ENCODE results near the gene DNAH10.
A peak's percentile ranks its signal among the peaks of the same experiment; 100 is the strongest.

DNAH10 gene

GRCh38 chr12:123933214-123933613 lies 171.1 kb downstream of the DNAH10 start:
- H3K4me1 Mint-ChIP-seq = peaks cover 48% of the 10 kb centered on the region
- no peaks in the 10 kb centered on the region for H3K9me3 Mint-ChIP-seq
- peaks cover 1% of the 10 kb centered on the region for H3K36me3 Mint-ChIP-seq (ENCODE audit: insufficient read depth)
- no peak for ATAC-seq (replicated peaks; ENCODE audit: extremely low read depth, poor library complexity, severe bottlenecking)
- H3K27ac Mint-ChIP-seq (ENCODE audit: low read depth) = no peak overlapping the region
- H3K27me3 Mint-ChIP-seq = no peaks in the 10 kb centered on the region
- H3K4me3 Mint-ChIP-seq = no peak overlapping the region
- DNase-seq (ENCODE audit: low spot score in 2 of 2) = no peak

GRCh38 chr12:123934016-123934620 lies 172.0 kb downstream of the DNAH10 start:
- DNase-seq (ENCODE audit: low spot score in 2 of 2) = no peak

GRCh38 chr12:123934829-123935228 lies 172.7 kb downstream of the DNAH10 start:
- H3K4me3 Mint-ChIP-seq = no peak overlapping the region
- no peak for DNase-seq (ENCODE audit: low spot score in 2 of 2)

More at GRCh38 chr12:123934016-123934620, 172.0 kb downstream of the DNAH10 start:
- Mint-ChIP-seq H3K4me1 (peaks cover 57% of the 10 kb centered on the region), H3K9me3 (no peaks in the 10 kb centered on the region), H3K27me3 (no peaks in the 10 kb centered on the region), H3K36me3 (ENCODE audit: insufficient read depth) (peaks cover 3% of the 10 kb centered on the region), H3K4me3 (no peak overlapping the region), H3K27ac (ENCODE audit: low read depth) (peak overlapping the region; percentile 64)
- no peak for ATAC-seq (replicated peaks; ENCODE audit: extremely low read depth, poor library complexity, severe bottlenecking)

GRCh38 chr12:123935956-123936355 lies 173.9 kb downstream of the DNAH10 start:
- DNase-seq (ENCODE audit: low spot score in 2 of 2) (no peak), ATAC-seq (replicated peaks; ENCODE audit: extremely low read depth, poor library complexity, severe bottlenecking) (no peak)
- Mint-ChIP-seq H3K36me3 (ENCODE audit: insufficient read depth) (peaks cover 3% of the 10 kb centered on the region), H3K9me3 (no peaks in the 10 kb centered on the region), H3K4me3 (peak overlapping the region; percentile 45), H3K27me3 (no peaks in the 10 kb centered on the region), H3K4me1 (peaks cover 59% of the 10 kb centered on the region), H3K27ac (ENCODE audit: low read depth) (peak overlapping the region; percentile 87)

More at GRCh38 chr12:123934829-123935228, 172.7 kb downstream of the DNAH10 start:
- no peaks in the 10 kb centered on the region for H3K9me3 Mint-ChIP-seq
- peaks cover 3% of the 10 kb centered on the region for H3K36me3 Mint-ChIP-seq (ENCODE audit: insufficient read depth)
- peak overlapping the region; percentile 64 for H3K27ac Mint-ChIP-seq (ENCODE audit: low read depth)
- peak; percentile 12 for ATAC-seq (replicated peaks; ENCODE audit: extremely low read depth, poor library complexity, severe bottlenecking)
- no peaks in the 10 kb centered on the region for H3K27me3 Mint-ChIP-seq
- H3K4me1 Mint-ChIP-seq = peaks cover 59% of the 10 kb centered on the region

- Mint-ChIP-seq H3K4me1 (peaks cover 57% of the 10 kb centered on the region), H3K27ac (ENCODE audit: low read depth) (peak overlapping the region; percentile 87), H3K4me3 (peak overlapping the region; percentile 45), H3K36me3 (ENCODE audit: insufficient read depth) (peaks cover 3% of the 10 kb centered on the region), H3K27me3 (no peaks in the 10 kb centered on the region), H3K9me3 (no peaks in the 10 kb centered on the region)
- no peak for DNase-seq (ENCODE audit: low spot score in 2 of 2)
- ATAC-seq (replicated peaks; ENCODE audit: extremely low read depth, poor library complexity, severe bottlenecking) = no peak
These were observed 174.4 kb downstream of the DNAH10 start for GRCh38 chr12:123936471-123936870.

GRCh38 chr12:123936956-123937706 lies 175.0 kb downstream of the DNAH10 start:
- no peaks in the 10 kb centered on the region for H3K9me3 Mint-ChIP-seq
- H3K4me1 Mint-ChIP-seq = peaks cover 51% of the 10 kb centered on the region
- H3K27me3 Mint-ChIP-seq = no peaks in the 10 kb centered on the region
- H3K27ac Mint-ChIP-seq (ENCODE audit: low read depth) = peak overlapping the region; percentile 90
- ATAC-seq (replicated peaks; ENCODE audit: extremely low read depth, poor library complexity, severe bottlenecking) (no peak), DNase-seq (ENCODE audit: low spot score in 2 of 2) (no peak)
- H3K36me3 Mint-ChIP-seq (ENCODE audit: insufficient read depth) = peaks cover 3% of the 10 kb centered on the region
- peak overlapping the region; percentile 70 for H3K4me3 Mint-ChIP-seq

- Mint-ChIP-seq H3K4me1 (peaks cover 46% of the 10 kb centered on the region), H3K27ac (ENCODE audit: low read depth) (peak overlapping the region; percentile 90), H3K4me3 (peak overlapping the region; percentile 70), H3K9me3 (no peaks in the 10 kb centered on the region), H3K27me3 (no peaks in the 10 kb centered on the region), H3K36me3 (ENCODE audit: insufficient read depth) (peaks cover 3% of the 10 kb centered on the region)
- ATAC-seq (replicated peaks; ENCODE audit: extremely low read depth, poor library complexity, severe bottlenecking) (peak; percentile 95), DNase-seq (ENCODE audit: low spot score in 2 of 2) (peak; percentile 28 to 53)
These were observed 175.8 kb downstream of the DNAH10 start for GRCh38 chr12:123937707-123938591.

- Mint-ChIP-seq H3K4me1 (peaks cover 39% of the 10 kb centered on the region), H3K4me3 (peak overlapping the region; percentile 70), H3K27ac (ENCODE audit: low read depth) (peak overlapping the region; percentile 90), H3K27me3 (no peaks in the 10 kb centered on the region), H3K9me3 (no peaks in the 10 kb centered on the region), H3K36me3 (ENCODE audit: insufficient read depth) (peaks cover 2% of the 10 kb centered on the region)
- no peak for ATAC-seq (replicated peaks; ENCODE audit: extremely low read depth, poor library complexity, severe bottlenecking)
- DNase-seq (ENCODE audit: low spot score in 2 of 2) = no peak
These were observed 176.8 kb downstream of the DNAH10 start for GRCh38 chr12:123938679-123939480.

- Mint-ChIP-seq H3K4me3 (no peak overlapping the region), H3K9me3 (no peaks in the 10 kb centered on the region), H3K36me3 (ENCODE audit: insufficient read depth) (peaks cover 2% of the 10 kb centered on the region), H3K27ac (ENCODE audit: low read depth) (peak overlapping the region; percentile 76), H3K27me3 (no peaks in the 10 kb centered on the region), H3K4me1 (peaks cover 33% of the 10 kb centered on the region)
- ATAC-seq (replicated peaks; ENCODE audit: extremely low read depth, poor library complexity, severe bottlenecking) (no peak), DNase-seq (ENCODE audit: low spot score in 2 of 2) (no peak)
These were observed 177.9 kb downstream of the DNAH10 start for GRCh38 chr12:123939716-123940626.

GRCh38 chr12:123940627-123940966 lies 178.5 kb downstream of the DNAH10 start:
- Mint-ChIP-seq H3K9me3 (no peaks in the 10 kb centered on the region), H3K27ac (ENCODE audit: low read depth) (peak overlapping the region; percentile 76), H3K27me3 (no peaks in the 10 kb centered on the region), H3K4me3 (no peak overlapping the region), H3K36me3 (ENCODE audit: insufficient read depth) (peaks cover 2% of the 10 kb centered on the region), H3K4me1 (peaks cover 29% of the 10 kb centered on the region)
- DNase-seq (ENCODE audit: low spot score in 2 of 2) = no peak
- ATAC-seq (replicated peaks; ENCODE audit: extremely low read depth, poor library complexity, severe bottlenecking) = no peak

- Mint-ChIP-seq H3K36me3 (ENCODE audit: insufficient read depth) (peaks cover 5% of the 10 kb centered on the region), H3K9me3 (no peaks in the 10 kb centered on the region), H3K27ac (ENCODE audit: low read depth) (no peak overlapping the region), H3K4me1 (peaks cover 32% of the 10 kb centered on the region), H3K4me3 (no peak overlapping the region), H3K27me3 (no peaks in the 10 kb centered on the region)
- no peak for DNase-seq (ENCODE audit: low spot score in 2 of 2)
- no peak for ATAC-seq (replicated peaks; ENCODE audit: extremely low read depth, poor library complexity, severe bottlenecking)
These were observed 178.9 kb downstream of the DNAH10 start for GRCh38 chr12:123941000-123941399.

Measured in central memory CD8-positive, alpha-beta T cell (primary cell).